GM18502 (cell line): ENCODE data around the gene P2RX4.
"Not testable (repeated sequence)": the region's sequence is repeated elsewhere in the genome, so short reads cannot be mapped to it uniquely, and the experiment has no call there.

Experiments used
- ATAC-seq: cut with Tn5 transposase; IDR thresholded peaks from one replicate; pipeline ENCODE4 v1.9.1; 2021; ENCODE audit warnings: mild to moderate bottlenecking; ENCODE audit not compliant: unreplicated experiment, poor library complexity

P2RX4 gene

GRCh38 chr12:121187501-121187900 lies 22.4 kb upstream of the P2RX4 start:
- ATAC-seq: no peak

GRCh38 chr12:121188227-121188626 lies 21.7 kb upstream of the P2RX4 start:
- ATAC-seq: no peak

DNA sequence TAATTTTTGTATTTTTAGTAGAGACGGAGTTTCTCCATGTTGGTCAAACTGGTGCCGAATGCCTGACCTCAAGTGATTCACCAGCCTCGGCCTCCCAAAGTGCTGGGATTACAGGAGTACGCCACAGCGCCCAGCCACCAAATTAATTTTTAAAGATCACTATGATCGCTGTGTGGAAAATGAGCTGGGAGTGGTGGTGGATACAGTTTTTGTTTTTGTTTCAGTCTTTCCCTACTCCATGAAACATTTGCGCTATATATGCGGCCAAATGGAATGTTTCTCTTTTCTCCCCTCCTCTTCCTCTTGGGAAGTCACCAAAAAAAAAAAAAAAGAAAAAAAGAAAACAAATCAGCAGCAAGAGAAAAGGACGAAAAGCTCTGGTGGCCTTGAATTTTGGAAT lies 20.8 kb upstream of the P2RX4 start:
- no peak for ATAC-seq

DNA sequence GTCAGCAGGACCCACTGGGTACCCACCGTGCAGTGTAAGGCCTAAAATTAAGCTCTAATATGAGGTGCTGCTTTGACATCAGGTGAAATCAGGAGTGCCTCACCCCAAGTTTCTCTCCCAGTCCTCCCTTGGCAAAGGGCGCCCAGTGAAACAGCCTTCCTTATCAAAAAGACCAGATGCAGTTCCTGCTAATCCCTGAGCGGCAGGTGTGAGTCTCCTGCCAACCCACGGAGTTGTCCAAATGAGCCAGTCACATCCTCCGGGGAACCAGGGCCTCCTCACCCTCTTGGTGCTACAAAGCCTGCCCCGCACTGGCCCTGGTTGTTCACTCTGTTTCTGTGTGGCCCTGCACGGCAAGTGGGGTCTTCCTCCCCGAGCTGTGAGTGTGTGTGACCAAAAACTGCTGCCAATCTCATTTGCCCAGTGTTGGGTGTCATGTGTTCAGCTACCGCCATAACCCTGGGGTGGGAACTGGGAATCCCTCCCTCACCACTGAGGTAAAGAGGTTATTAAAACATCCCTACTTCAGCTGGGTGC lies 20.2 kb upstream of the P2RX4 start:
- ATAC-seq: no peak

DNA sequence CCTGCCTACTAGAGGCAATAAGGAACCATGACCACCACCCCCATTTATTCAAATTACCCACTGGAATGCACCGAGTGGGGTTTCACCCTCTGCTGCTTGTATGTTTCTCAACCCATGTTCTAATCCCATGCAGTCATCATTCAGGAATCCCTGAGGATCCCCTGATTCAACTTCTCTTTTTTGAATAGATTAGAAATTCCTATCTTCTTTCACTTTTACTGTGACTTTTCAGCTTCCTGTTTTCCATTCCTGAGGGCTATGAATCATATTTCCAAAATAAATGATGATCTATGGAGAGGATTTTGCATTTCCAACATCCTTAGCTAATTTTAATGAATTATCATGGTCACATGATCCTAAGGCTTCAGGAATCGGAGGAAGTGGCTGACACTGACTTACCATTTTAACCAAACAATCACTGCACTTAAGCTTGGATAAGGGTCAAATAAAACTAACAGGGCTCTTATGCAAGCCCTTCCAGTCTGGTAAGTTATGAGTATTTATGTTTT lies 19.4 kb upstream of the P2RX4 start:
- ATAC-seq: no peak

- ATAC-seq: no peak
These were observed 18.8 kb upstream of the P2RX4 start for GRCh38 chr12:121191151-121191550.

- no peak for ATAC-seq
These were observed 13.0 kb upstream of the P2RX4 start for GRCh38 chr12:121196902-121197301.

- no peak for ATAC-seq
These were observed 11.0 kb upstream of the P2RX4 start for GRCh38 chr12:121198949-121199348.

GRCh38 chr12:121201140-121201539 lies 8.8 kb upstream of the P2RX4 start:
- ATAC-seq: not testable (repeated sequence)

DNA sequence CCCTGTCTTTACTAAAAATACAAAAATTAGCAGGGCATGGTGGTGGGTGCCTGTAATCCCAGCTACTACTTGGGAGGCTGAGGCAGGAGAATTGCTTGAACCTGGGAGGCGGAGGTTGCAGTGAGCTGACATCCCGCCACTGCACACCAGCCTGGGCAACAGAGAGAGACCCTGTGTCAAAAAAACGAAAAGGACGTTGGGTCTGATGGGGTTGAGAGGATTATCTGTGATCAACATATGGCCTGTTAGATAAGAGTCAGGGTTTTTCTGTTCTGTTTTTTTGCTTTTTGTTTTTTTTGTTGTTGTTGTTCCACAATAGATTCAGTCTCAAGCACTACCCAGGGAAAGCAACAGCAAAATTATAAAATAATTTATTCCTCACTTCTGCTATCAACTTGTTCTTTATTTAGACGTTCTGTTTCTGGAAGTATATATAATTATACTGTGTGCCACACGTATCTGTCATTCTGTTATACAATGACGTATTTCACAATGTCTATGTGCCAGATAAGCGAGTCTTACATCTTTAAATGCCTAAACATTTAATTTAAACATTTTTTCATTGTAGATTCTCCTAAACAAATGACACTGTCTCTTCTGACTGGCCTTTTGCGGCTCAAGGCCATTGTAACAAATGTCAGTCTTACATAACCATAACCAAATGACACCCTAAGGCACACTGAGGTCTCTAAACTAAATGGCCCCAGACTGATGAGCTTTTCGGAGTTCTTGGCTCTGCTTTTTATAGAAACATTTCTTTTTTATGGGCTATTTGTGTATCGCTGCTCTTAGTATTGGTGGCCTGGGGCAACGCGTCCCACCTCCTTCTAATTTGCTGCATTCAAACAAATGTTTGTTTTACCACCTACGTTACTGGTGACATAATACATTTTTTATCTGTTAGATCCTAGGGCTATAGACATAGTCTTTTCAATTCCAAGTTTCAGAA lies 7.2 kb upstream of the P2RX4 start:
- no peak for ATAC-seq

DNA sequence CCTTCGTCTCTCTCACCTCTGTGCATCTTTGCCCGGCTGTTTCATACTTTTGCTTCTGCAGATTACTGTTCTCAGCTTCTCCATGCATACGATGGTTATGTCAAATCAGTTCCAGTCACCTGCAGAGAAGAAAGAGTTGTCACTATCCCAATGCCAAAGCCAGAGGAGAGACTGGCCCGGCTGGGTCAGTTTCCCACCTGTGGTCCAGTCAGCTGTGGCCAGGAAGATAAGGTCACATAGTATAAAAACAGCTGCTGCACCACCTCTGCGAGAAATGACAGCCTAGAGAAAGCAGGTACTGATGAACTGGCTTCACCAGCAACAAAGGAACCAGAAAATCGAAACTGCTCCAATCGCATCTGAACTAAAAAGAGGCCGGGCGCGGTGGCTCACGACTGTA lies 6.4 kb upstream of the P2RX4 start:
- ATAC-seq: no peak

DNA sequence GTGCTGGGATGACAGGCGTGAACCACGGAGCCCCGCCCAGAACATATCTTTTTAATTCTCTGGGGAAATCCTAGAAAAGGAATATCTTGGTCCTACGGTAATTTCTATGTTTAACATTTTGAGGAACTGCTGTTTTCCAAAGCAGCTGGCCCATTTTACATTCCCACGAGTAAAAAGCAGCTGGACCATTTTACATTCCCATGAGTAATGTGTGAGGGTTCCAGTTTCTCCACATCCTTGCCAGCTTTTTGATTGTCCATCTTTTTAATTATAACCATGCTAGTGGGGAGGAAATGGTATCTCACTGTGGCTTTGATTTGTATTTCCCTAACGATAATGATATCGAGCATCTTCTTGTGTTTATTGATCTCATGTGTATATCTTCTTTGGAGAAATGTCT lies 4.4 kb upstream of the P2RX4 start:
- no peak for ATAC-seq

DNA sequence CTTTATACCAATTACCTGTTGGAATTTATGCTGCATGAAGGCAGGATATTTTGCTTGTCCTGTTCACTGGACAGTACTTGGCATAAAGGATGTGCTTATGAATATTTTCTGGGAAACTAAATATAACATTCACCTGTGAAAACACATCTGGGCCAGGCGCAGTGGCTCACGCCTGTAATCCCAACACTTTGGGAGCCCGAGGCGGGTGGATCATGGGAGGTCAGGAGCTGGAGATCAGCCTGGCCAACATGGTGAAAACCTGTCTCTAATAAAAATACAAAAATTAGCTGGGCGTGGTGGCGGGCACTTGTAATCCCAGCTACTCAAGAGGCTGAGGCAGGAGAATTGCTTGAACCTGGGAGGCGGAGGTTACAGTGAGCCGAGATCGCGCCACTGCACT lies 1.4 kb upstream of the P2RX4 start:
- ATAC-seq: not testable (repeated sequence)

- no peak for ATAC-seq
These were observed 708 bp upstream of the P2RX4 start for GRCh38 chr12:121209221-121209620.

DNA sequence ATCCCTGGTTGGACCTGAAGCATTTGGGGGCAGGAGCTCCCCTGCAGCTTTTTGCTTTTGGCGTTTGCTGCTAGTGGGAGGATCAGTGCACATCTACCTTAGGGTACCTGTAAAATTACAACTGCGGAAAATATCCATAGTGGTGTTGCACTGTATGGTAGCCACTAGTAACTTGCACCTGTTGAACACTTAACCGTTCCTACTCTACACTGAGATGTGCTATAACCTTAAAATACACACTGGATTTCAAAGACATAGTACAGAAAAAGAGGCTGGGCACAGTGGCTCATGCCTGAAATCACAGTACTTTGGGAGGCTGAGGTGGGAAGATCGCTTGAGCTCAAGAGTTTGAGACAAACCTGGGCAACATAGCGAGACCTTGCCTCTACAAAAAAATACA lies 2.9 kb downstream of the P2RX4 start:
- ATAC-seq: no peak

DNA sequence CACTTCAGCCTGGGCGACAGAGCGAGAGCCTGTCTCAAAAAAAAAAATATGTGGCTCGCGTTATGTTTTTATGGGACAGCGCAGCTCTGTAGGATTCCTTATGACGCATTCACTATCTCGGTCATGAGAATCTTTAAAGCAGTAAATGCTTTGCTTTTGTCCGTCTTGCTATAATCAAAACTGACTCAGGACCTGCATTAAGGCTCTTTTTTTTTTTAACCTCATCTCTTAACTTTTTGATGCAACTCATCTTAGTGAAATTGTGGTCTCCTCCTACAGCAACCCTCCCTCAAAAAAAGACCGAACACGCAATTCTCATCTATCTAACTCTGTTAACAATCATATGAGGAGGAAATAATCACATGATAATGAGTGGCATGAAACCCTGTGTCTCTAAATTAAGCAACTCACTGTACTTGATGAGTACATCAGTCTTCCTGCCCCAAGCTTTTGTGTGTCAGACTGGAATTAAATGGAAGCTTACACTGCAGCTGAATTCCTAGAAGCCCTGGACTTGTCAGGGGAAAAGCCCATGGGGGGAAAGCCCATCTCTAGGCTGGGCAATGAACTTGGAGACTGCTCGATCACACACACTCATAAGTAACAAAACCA lies 4.3 kb downstream of the P2RX4 start:
- ATAC-seq: no peak

DNA sequence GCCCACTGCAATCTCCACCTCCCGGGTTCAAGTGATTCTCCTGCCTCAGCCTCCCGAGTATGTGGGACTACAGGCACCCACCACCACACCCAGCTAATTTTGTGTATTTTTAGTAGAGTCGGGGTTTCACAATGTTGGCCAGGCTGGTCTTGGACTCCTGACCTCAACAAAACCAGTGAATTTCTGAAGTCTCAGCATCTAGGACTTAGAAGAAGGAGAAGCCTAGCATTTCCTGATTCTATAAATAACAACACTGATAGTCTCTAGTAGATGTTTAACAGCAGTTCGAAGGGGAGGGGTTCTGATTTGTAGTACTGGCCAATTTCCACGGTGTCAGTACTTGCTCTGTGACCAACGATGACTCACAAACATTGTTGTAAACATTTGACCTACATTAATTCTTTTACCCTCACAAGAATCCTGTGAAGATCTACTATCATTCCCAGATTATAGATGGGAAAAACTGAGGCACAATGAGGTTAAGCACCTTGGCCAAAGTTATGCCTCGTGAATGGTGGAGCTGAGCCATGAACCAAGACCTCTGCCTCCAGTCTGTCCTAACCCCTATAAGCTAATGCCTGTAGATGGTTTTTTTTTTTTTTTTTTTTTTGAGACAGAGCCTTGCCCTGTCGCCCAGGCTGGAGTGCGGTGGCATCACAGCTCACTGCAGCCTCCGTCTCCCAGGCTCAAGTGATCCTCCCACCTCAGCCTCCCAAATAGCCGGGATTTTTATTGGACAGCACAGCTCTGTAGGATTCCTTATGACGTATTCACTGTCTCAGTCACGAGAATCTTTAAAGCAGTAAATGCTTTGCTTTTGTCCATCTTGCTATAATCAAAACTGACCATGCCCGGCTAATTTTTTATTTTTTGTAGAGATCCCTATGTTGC lies 5.2 kb downstream of the P2RX4 start:
- no peak for ATAC-seq

- ATAC-seq: no peak
These were observed 6.2 kb downstream of the P2RX4 start for GRCh38 chr12:121216102-121216501.

DNA sequence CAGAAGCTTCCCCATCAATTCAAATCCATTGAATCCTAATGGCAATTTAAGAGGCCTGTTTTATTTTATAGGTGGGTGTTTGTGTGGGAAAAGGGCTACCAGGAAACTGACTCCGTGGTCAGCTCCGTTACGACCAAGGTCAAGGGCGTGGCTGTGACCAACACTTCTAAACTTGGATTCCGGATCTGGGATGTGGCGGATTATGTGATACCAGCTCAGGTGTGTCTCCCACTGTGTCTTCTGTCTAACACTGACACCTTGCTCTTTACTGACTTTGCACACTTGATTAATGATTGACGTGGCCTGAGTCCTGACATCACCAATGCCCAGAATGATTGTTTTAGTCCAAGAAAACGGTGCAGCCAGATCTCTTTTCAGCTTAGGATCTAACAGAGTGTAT lies 7.1 kb downstream of the P2RX4 start:
- ATAC-seq: no peak

DNA sequence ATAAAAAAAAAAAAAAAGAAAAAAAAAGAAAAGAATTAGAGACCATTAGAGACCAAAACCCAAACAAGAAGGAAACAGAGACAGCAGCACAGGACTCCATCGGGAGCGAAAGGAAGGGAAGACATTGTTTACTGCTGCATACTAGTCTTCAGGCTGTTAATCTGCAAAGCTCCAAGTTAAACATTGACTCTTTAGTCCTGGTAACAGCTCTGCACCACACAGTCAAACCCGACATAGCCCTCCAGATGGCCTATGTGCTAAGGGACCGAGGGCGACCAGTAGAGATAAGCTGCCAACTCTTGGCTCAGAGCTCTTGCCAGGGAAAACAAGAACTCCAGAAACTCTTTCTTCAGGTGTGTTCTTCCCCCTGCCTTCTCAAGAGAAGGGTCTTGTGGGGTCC lies 7.8 kb downstream of the P2RX4 start:
- no peak for ATAC-seq
